GM19193 (cell line): ENCODE measurements around the gene SLC2A10.

Experiments
- POLR2A ChIP-seq: IDR thresholded peaks from 4 replicates; pipeline ENCODE4 v1.6.1; 2011; ENCODE audit not compliant: insufficient read depth, insufficient read length; ENCODE audit errors: extremely low read depth

The SLC2A10 gene

DNA sequence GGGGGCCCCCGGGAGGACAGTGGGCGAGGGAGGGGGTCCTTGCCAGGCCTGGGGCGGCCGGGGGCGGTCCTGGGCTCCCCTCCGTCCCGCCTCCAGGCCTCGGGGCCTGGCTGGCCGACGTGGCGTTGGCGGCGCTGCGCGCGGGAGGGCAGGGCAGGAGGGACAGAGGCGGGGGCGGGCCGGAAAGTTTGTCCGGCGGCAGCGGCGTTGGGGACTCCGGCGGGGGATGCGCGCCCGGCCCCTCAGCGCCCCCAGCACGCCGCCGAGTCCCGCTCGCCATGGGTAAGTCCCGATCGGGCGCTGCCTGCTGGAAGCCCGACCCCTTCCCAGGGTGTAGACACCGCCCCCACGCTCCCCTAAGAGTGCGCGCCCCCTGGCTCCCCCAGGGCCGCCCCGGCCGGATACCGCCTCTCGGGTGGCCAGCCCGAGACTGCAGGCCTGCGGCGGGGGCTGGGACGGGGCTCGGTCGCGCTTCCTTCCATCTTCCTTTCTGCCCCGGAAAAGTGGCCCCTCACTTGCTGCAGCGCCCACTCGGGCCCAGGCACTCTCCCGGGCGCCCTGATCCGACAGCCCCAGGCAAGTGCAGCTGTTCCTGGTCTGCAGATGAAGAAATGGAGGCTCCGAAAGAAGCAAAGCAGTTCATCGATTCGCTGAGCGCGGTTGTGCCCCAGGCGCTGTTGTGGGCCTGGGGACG is at the start of gene SLC2A10:
TSS of gene SLC2A10 (plus strand) at position 191 of the 694 bp plus-strand sequence. CDS start at position 279, 88 bp downstream.
- no peak for TF ChIP-seq POLR2A

DNA sequence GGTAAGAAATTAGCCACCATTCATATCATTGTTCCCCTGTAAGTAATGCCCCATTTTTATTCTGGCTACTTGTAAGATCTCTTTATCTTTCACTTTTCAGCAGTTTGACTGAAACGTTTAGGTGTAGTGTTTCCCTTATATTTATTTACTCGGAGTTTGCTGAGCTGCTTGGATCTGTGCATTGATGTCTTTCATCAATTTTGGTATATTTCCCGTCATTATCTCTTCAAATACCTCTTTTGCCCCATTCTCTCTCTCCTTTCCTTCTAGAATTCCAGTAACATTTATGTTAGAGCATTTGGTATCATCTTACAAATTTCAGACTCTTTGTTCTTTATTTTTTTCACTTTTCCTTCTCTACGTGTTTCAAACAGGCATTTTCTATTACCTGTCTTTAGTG is 49.0 kb upstream of the SLC2A10 start:
- TF ChIP-seq POLR2A: no peak

DNA sequence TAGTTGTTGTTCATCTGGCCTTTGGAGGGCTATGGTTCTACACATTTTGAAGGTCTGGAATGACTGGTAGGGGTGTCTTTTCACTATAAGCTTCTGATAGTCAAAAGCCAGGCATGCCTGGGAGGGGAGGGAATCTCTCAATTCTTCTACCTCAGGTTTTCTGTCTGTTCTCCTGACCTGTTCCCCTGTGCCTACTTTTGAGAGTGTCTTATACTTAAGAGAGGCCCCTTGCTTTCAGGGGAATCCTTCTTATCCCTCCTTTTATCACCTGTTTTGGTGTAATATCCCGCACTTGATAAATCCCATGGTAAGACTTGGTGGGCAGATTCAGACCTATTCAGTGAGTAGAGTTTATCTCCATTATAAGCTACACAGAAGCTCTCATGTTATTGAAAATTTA is 47.8 kb upstream of the SLC2A10 start:
- TF ChIP-seq POLR2A: no peak

DNA sequence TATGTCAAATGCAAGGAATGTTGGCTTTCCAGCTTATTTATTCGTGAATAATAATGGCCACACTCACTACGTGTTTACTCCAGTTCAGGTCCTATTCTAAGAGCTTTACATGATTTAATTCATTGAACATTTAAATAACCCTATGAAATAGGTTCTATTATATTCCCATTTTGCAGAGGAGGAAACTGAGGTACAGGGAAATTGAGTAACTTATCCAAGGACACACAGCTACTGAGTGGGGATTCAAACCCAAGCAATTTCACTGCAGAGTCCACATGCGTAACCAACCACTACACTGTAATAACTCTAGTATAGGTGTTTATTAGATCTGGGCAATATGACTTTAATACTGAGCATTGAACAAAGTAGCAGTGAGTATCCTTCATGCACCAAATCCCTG is 45.9 kb upstream of the SLC2A10 start:
- no peak for TF ChIP-seq POLR2A

DNA sequence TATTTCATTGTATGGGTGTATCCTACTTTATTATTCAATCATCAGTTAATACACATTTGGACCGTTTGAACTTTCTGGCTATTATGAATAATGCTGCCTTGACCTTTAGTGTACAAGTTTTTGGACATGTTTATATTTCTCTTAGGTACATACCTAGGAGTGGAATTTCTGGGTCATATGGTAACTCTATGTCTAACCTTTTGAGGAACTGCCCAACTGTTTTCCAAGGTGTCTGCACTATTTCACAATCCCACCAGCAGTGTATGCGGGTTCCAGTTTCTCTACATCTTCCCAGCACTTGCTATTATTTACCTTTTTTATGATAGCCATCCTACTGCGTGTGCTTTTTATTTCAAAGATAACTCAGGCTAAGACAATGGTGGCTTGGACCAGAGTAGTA is 43.8 kb upstream of the SLC2A10 start:
- TF ChIP-seq POLR2A: no peak

DNA sequence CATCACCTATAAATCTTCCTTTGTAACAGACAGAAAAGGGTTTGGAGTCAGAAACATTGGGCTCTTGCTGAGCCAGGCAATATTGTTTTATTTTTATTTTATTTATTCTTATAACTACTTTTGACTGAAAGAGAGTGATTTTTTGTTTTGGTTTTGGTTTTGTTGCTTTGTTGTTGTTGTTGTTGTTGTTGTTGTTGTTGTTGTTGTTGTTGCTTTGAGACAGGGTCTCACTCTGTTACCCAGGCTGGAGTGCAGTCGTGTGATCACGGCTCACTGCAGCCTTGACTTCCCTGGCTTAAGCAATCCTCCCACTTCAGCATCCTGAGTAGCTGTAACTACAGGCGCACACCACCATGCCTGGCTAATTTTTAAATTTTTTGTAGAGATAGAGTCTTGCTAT is 43.1 kb upstream of the SLC2A10 start:
- no peak for TF ChIP-seq POLR2A

DNA sequence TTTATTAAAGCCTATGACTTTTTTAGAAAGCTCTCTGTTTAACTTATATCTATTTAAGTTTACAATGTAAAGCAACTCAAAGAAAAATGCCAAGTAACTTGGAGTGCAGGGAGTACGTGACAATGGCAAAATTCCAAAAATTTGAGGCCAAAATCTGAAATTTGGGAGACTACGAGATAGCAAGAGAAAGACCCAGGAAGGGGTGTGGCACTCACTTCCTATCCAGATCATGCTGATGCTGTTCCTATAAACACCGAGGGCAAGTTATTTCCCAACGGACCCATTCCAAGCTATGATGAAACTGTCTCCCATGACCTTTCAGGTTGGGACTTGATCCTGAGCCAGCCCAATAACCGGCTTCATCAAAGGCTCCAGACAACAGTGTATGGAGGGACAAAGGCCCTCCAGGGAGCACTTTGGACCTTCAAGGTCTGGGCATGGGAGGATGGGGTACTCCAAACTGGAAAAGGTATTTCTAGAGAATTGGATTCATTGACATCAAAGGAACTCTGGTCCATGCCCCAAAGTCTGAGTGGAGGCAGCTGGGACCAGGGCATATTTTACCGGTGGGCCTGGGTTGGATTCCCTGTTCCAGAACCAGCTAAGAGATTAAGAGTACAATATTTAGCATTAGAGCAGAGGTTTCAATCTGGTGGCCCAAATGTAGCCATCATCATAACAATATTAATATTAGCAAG is 42.5 kb upstream of the SLC2A10 start:
- TF ChIP-seq POLR2A: no peak

DNA sequence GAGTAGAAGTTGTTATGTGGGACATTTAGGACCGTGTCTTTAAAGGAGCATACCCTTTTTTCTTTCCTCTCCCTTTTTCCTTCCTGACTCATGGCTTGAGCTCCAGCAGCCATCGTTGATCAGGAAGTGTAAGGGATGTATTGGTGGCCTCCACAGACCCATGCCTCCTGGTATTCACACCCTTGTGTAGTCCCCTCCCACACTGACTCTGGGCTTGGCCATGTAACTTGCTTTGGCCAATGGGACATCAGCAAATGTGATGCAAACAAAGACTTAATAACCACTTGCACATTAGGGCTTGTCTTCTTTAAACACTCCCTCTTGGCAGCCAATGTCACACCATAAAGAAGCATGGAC is 39.2 kb upstream of the SLC2A10 start:
- TF ChIP-seq POLR2A: no peak

DNA sequence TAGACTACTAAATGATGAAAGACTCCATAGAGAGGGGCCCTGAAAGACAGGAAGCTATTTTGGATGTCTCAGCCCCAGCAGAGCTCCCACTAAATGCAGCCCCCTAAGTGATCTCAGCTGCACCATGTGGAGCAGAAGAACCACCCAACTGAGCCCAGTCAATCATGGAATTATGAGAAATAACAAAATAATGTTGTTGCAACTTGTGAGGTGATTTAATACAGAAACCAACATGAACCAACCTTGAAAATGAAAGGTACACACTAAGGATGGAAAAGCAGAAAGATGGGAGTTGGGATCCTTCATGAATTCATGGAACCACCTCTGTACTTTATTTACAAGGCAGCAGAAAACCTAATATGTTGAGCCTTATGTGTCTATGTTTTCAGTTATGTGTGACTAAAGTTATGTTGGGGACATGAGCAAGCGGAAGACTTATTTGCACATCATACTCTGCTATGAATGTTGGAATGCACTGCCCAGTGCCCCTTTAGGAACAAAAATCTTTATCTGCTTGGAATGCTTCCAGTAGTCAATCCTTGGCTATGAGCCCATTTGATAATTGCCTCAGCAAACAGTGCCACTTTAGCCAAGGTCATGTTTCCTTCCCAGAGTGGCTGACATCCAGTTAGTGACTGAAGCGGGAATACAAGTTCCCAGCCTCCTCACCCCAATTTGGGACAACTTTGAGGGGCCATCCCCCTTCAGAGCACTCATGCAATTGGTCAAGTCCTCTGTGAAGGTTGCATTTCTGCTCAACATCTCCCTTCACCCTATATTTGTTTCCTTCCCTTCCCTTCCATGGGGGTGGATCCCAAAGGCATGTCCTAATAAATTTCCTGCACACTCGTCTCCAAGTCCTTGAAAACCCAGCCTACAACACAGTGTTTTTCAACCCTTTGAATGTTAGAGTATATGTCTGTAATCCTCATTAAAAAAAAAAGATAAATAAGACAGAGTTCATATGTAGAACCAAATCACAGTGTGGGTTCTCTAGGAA is 38.6 kb upstream of the SLC2A10 start:
- TF ChIP-seq POLR2A: no peak

DNA sequence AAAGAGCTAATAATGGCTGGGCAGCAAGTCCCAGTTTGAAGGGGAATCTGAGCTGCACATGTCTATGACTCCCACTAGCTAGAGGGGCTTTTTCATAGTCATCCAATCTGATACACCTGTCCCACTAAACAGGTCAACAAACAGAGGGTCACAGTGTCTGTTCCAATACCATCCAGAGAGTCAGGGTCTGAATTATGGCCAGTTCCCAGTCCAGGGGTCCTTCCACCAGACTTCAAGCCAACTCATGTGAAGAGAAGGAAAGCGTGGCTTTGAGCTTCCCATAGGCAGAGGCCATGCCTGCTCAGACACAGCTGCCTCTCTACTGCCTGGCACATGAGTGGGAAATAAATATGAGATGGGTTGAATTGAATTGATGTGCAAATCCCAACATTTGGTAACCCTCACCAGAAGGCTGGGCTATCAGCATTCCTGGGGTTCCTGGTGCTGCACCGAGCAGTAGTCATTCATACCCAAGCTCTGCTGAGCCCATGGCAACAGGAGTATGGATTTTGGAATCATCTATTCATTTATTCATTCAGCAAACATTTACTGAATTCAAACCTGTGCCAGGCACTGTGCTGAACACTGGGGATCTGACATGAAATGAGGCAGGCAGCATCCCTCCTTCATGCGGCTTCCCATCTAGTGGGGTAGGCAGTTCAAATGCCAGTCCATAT is 37.4 kb upstream of the SLC2A10 start:
- no peak for TF ChIP-seq POLR2A

DNA sequence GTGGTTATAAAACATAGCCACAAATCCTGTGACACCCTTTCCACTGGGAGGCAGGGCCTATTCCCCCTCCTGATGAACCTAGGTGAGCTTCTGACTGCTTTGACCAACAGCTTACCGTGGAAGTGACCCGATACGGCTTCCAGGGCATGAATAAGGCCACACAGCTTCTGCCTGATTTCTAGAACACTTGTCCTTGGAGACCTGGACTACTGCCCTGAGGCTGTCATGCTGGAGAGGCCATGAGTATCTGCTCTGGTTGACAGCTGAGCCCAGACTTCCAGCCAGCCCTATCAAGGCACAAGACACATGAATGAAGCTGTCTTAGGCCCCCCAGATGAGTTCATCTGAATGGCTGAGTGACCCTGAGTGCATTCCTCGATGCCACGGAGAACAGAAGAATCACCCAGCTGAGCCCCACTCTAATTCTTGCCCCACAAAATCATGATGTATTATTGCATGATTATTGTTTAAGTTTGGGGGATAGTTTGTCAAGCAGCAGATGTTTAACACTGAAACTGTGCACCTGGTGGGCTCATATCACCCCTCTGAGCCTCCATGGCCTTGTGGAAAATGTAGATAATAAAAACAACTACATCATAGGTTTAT is 36.8 kb upstream of the SLC2A10 start:
- TF ChIP-seq POLR2A: no peak

DNA sequence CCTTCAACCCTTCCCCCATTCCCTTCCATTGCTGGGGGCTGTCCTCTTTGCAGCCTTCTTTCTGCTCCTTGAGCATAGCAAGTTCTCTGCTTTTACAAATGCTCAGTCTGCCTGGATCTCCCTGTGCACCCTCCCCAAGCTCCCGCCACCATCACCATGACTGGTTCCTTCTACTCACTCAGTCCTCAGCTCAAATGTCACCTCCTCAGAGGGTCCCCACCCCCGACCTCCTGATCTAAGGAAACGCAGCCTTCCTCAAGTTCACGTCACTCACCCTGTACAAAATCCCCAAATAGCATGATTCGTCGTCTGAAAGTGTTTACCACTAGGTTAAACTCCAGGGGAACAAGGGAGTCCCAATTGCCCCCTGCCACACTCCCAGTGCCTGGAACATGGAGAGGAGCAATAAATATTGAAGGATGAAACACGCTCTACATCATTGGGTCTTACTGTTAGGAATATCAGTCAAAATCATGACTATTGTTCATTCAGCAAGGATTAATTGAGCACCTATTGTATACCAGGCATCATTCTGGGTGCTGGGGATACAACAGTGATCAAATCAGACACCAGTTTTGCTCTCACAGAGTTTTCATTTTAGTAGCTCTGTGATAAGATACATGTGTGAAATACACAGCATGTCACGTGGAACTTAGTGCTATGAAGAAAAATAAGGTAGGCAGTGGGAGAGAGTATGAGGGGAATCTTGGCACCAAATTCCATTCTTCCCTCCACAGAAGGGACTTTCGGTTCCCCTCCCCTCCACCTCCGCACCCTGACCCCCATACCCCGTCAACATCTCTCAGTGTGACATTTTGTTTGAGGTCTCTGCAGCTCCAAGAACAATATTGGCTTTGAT is 35.8 kb upstream of the SLC2A10 start:
- TF ChIP-seq POLR2A: no peak

DNA sequence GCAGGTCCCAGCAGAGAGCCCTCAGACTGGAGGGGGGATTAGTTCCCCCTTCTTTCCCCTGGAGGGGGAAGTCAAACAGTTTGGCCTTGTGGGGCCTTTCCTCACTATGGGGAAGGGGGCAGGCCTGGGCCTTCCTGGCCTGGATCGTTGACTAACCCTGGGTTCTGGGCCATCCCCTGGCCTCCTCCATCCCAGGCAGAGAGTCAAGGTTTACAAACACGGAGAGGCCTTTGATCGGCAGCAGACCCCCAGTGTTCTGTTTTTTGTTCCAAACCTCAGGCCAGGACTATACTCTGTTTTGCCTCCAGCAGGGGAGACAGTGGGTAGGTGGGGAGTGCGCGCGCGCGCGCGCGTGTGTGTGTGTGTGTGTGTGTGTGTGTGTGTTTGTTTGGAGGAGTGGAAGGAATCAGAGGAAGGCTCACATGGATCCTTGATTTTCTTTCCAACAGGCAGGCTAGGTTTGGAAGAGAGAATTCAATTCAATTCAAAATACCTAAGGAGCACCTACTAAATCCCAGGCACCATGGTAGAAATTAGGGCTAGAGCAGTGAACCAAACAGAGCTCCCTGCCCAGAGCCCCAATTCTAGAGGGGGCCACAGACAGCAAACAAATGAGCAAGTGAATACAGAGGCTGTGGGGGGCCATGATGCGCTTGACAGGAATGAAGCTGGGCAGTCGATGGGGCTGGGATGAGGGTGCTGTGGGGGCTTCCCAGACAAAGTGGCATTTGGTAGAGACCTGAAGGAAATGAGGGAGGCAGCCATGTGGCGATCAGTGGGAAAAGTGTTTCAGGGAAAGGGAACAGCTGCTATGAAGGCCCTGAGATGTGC is 35.0 kb upstream of the SLC2A10 start:
- TF ChIP-seq POLR2A: no peak
